ENCODE results near the gene OGA. TPM values are rescaled to one million over a fixed set of nuclear protein-coding genes. Genes with fewer than 3 reads are reported as not detected.

Gene OGA
- 10 to 100 TPM; 24.6 to 47.9 (median 47.6) TPM for polyA plus RNA-seq

- 0% methylated on average over 46 to 47 of the region's 47 CpGs for WGBS, 3 donors
- peak within 1 kb of the TSS; percentile 4 for H3K27ac ChIP-seq (ENCODE audit: low read depth, low read length)
Measured at GRCh38 chr10:101818119-101818871, at the start of gene OGA. Gene OGA (minus strand): TSS chr10:101818444. CDS start chr10:101818022, 422 bp downstream.

- H3K27ac ChIP-seq (ENCODE audit: low read depth, low read length): no peak overlapping the region
- WGBS, 3 donors: 59 to 62% (median 62%) methylated on average over 1 of the region's 1 CpG
Measured at GRCh38 chr10:101867931-101868330, 49.7 kb upstream of the OGA start.

- 97 to 99% (median 97%) methylated on average over 2 of the region's 2 CpGs for WGBS, 3 donors
- H3K27ac ChIP-seq (ENCODE audit: low read depth, low read length): no peak overlapping the region
Measured at GRCh38 chr10:101859530-101859929, 41.3 kb upstream of the OGA start.

- H3K27ac ChIP-seq (ENCODE audit: low read depth, low read length): no peak overlapping the region
- 59 to 91% (median 71%) methylated on average over 3 of the region's 3 CpGs for WGBS, 3 donors
Measured at GRCh38 chr10:101858723-101859500, 40.7 kb upstream of the OGA start.

GRCh38 chr10:101857802-101858476, 39.7 kb upstream of the OGA start:
- WGBS, 3 donors: 48 to 100% (median 100%) methylated on average over 1 of the region's 1 CpG
- no peak overlapping the region for H3K27ac ChIP-seq (ENCODE audit: low read depth, low read length)

- no peak overlapping the region for H3K27ac ChIP-seq (ENCODE audit: low read depth, low read length)
Measured at GRCh38 chr10:101856626-101857025, 38.4 kb upstream of the OGA start.

GRCh38 chr10:101851411-101852116, 33.3 kb upstream of the OGA start:
- WGBS, 3 donors: 50 to 69% (median 55%) methylated on average over 4 of the region's 4 CpGs
- no peak overlapping the region for H3K27ac ChIP-seq (ENCODE audit: low read depth, low read length)

- no peak overlapping the region for H3K27ac ChIP-seq (ENCODE audit: low read depth, low read length)
- 76 to 80% (median 77%) methylated on average over 3 of the region's 3 CpGs for WGBS, 3 donors
Measured at GRCh38 chr10:101850749-101851148, 32.5 kb upstream of the OGA start.

GRCh38 chr10:101848894-101849351, 30.7 kb upstream of the OGA start:
- 33 to 71% (median 36%) methylated on average over 3 of the region's 3 CpGs for WGBS, 3 donors
- no peak overlapping the region for H3K27ac ChIP-seq (ENCODE audit: low read depth, low read length)

GRCh38 chr10:101848408-101848807, 30.2 kb upstream of the OGA start:
- 23 to 62% (median 24%) methylated on average over 4 of the region's 4 CpGs for WGBS, 3 donors
- H3K27ac ChIP-seq (ENCODE audit: low read depth, low read length): no peak overlapping the region

- 77 to 87% (median 81%) methylated on average over 3 of the region's 3 CpGs for WGBS, 3 donors
- H3K27ac ChIP-seq (ENCODE audit: low read depth, low read length): no peak overlapping the region
Measured at GRCh38 chr10:101845893-101846292, 27.6 kb upstream of the OGA start.

- H3K27ac ChIP-seq (ENCODE audit: low read depth, low read length): no peak within 1 kb of the TSS
- 32 to 33% (median 32%) methylated on average over 43 to 57 of the region's 60 CpGs for WGBS, 3 donors
Measured at GRCh38 chr10:101843032-101844021, 25.1 kb upstream of the OGA start, which contains the start of gene KCNIP2. Gene KCNIP2 (minus strand): TSS chr10:101843800. CDS start chr10:101843568, 232 bp downstream.

- no peak overlapping the region for H3K27ac ChIP-seq (ENCODE audit: low read depth, low read length)
Measured at GRCh38 chr10:101841826-101842225, 23.6 kb upstream of the OGA start.

GRCh38 chr10:101840741-101841453, 22.7 kb upstream of the OGA start:
- H3K27ac ChIP-seq (ENCODE audit: low read depth, low read length): no peak overlapping the region
- 2 to 6% (median 3%) methylated on average over 39 to 46 of the region's 46 CpGs for WGBS, 3 donors

- H3K27ac ChIP-seq (ENCODE audit: low read depth, low read length): no peak overlapping the region
- WGBS, 3 donors: 5 to 6% (median 6%) methylated on average over 18 to 19 of the region's 19 CpGs
Measured at GRCh38 chr10:101840102-101840684, 21.9 kb upstream of the OGA start.

GRCh38 chr10:101839416-101840063, 21.3 kb upstream of the OGA start:
- no peak overlapping the region for H3K27ac ChIP-seq (ENCODE audit: low read depth, low read length)
- 12 to 15% (median 14%) methylated on average over 32 to 36 of the region's 36 CpGs for WGBS, 3 donors
